Stimulated activated CD8-positive, alpha-beta memory T cell treated with anti-CD3 and anti-CD28 coated beads, Interleukin-7, amount 100 ng/mL, for 4 hours (primary cell): ENCODE results near the gene DDHD1.
"Not testable (repeated sequence)": the region's sequence is repeated elsewhere in the genome, so short reads cannot be mapped to it uniquely, and the experiment has no call there.

ENCODE experiments used
- DNase-seq, 2 donors: peaks; one replicate each; pipeline ENCODE4 v3.0.0-alpha.2; 2020; ENCODE audit warnings: low read depth in 2 of 2

The DDHD1 gene

DNA sequence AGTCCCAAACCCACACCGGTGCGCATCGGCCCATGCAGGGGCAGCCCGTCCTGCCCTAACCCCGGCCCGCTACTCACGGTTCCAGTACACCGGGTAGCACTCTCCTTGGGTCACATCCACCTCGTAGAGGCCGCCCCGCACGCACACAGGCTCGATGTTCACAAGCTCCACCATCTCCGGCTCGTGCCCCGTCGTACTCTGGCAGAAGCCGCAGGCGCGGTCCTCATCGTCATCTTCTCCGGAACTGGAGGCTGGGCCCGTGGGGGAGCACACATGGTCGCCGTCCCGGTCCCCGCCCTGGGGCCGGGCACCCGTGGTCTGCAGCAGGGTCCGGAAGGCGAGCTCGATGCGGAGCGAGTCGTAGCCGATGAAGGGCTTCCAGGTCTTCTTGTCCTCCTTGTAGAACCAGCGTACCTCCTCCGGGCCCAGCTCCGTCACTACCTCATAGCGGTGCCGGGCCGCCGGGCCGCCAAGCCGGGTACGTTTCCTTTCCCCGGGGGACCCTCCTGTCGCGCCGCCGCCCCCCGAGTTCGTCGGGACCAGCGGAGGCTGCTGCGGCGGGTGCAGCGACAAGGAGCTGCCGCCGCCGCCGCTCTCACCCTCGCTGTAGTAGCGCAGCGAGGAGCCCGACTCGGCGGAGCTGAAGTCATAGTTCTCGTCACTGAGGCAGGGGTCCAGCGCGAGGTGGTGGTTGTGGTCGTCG lies 788 bp downstream of the DDHD1 start:
- DNase-seq = peak; percentile 55 to 64

DNA sequence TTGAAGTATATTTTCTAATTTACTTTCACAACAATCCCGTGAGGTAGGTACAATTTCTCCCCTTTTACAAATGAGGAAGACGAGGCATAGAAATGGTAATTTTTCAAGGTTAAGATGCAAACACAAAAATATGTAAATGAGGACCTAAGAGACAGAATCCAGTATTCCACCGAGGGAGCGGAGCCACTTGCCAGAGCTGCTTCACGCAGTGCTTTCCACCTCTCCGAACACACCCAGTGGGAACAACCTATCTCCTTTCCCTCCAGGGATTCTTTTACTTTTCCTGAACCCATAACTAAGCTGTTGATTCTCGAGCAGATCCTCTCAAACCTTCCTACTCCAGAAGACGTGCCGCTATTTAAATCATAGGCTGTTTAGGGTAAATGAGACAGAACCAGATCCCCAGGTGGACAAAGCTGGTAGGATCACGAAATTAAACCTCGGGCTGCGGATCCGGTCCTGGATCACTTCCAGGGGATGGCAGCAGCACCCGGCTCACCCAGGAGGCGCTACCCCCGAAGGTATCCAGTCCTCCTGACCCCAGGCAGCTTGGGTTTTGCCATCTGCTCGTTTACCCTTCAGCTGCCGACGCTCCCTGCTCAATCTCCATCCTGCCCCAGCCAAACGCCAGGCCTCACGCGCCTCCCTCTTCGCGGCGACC lies 1.5 kb downstream of the DDHD1 start:
- peak; percentile 5 to 8 for DNase-seq

- no peak for DNase-seq
These were observed 3.3 kb downstream of the DDHD1 start for GRCh38 chr14:53149668-53150316.

GRCh38 chr14:53148671-53149070 lies 4.5 kb downstream of the DDHD1 start:
- no peak for DNase-seq

- no peak for DNase-seq
These were observed 5.2 kb downstream of the DDHD1 start for GRCh38 chr14:53147893-53148292.

DNA sequence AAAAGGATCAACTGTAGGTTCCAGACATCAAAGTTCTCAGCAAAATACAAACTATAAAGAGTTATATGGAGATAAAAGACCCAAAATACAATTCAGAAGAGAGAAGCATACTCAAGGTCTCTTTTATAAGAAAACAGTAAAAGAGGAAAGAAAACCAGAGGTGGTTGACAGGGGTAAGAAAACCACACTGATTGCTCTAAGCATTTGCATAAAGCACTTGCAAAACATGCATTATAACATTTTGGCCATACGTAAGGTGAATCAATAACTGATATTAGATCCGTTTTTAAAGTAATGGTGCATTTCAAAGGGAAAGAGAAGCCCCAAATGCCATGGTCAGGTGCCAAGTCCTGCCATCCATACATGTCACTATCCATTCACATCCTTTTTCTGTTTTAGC lies 5.9 kb downstream of the DDHD1 start:
- no peak for DNase-seq

DNA sequence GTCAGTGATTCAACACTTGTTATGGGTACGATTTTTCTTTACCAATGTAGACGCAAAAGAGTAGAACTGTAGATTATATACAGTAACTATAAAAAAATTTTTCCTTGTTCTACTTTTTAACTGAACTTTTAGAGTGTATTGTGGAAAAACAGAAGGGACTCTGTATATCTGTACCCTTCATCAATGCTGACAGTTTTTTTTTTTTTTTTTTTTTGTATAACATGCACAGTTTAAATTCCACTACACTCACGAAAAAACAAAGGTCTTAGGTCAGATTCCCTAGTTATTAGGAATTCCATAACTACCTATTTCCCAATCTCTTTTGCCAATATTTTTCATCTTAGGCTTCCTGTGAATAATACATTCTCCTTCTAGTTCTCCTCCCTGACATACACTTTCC lies 6.4 kb downstream of the DDHD1 start:
- no peak for DNase-seq

- DNase-seq = no peak
These were observed 8.9 kb downstream of the DDHD1 start for GRCh38 chr14:53144244-53144643.

DNA sequence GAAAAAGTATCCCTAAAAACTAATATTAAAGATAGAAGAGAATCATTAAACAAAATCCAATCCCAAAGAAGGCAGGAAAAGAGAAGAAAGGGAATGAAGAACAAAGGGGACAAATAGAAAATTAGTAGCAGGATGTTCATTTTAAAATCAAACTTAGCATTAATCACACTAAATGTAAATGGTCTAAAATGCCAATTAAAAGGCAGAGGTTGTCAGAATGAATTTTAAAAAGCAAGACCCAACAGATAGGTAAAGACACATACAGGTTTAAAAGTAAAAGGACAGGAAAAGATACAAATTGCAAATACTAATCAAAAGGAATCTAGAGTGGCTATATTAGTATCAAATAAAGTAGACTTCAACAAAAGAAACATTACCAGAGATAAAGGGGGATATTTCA lies 12.5 kb downstream of the DDHD1 start:
- DNase-seq = no peak

DNA sequence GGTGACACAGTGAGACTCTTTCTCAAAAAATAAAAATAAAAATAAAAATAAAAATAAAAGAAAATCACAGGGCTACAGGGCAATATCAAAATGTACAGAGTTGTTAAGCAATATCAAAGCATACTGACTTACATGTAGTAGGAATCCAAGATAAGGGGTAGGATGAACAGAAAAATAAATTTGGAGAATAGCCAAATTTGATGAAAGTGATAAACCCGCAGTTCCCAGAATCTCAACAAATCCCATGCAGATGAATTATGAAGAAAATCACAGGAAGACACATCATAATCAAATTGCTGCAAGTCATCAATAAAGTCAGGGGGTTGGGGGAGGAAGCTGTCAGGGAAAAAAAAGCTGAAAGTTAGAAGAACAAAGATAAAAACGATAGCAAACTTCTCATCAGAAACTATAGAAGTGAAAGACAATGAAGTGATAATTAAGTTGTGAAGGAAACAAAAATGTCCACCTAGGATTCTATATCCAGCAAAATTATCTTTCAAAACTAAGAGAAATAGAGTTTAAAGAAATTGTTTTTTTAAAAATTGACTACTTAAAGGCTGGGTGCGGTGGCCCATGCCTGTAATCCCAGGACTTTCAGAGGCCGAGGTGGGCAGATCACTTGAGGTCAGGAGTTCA lies 15.4 kb downstream of the DDHD1 start:
- no peak for DNase-seq

DNA sequence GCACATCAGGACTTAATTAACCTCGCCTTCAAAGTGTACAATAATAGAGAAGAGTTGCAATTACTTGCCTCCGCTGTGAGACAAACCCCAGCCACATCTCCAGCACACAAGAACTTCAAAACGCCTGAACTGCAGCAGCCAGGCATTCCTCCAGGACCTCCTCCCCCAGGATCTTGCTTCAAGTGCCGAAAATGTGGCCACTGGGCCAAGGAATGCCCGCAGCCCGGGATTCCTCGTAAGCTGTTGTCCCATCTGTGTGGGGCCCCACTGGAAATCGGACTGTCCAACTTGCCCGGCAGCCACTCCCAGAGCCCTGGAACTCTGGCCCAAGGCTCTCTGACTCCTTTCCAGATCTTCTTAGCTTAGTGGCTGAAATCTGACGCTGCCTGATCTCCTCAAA lies 22.6 kb downstream of the DDHD1 start:
- not testable (repeated sequence) for DNase-seq

GRCh38 chr14:53128303-53129028 lies 24.7 kb downstream of the DDHD1 start:
- DNase-seq = no peak

DNA sequence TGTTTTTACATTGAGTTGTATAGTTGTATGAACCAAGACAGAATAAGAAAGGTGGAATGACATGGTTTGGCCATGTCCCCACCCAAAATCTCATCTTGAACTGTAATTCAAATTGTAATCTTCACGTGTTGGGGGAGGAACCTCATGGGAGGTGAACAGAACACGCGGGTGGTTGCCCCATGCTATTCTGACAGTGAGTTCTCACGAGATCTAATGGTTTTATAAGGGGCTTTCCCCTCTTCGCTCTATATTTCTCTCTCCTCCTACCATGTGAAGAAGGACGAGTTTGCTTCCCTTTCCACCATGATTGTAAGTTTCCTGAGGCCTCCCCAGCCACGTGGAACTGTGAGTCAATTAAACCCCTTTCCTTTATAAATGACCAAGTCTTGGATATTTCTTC lies 25.3 kb downstream of the DDHD1 start:
- no peak for DNase-seq

- DNase-seq = no peak
These were observed 26.0 kb downstream of the DDHD1 start for GRCh38 chr14:53127151-53127550.

DNA sequence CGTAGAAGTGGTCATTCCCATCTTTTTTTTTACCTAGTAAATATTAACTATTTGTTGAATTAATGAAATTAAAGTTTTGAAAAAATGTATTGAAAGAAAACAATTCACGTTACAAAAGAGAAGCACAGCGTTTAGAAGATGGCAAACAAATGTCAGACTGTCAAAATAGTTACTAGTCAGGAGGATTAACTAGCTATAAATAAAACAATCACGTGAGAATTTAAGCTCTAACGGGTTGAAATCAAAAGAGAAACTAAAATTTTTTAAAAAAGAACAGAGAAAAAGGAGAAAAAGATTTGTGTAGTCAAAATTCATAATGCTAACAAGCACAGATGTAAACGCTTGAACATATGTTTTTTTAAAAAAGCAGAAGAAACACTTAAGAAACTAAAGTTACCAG lies 26.4 kb downstream of the DDHD1 start:
- no peak for DNase-seq

DNA sequence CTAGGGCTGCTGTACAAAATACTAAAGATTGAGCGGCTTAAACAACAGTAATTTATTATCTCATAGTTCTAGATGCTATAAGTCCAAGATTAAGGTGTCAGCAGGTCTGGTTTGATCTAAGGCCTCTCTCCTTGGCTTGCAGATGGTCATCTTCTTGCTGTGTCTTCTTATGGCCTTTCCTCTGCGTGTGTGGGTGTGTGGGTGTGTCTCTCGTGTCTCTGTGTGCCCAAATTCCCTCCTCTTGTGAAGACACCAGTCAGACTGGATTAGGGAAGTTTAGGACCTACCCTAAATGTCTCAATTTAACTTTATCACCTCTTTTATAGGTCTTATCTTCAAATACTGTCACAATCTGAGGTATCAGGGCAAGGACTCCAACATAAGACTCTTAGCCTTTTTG lies 28.3 kb downstream of the DDHD1 start:
- DNase-seq = no peak

DNA sequence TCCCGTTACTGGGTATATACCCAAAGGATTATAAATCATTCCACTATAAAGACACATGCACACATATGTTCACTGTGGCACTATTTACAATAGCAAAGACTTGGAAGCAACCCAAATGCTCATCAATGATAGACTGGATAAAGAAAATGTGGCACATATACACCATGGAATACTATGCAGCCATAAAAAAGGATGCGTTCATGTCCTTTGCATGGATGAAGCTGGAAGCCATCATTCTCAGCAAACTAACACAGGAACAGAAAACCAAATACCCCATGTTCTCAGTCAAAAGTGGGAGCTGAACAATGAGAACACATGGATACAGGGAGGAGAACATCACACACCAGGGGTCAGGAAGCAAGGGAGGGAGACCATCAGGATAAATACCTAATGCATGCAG lies 31.7 kb downstream of the DDHD1 start:
- not testable (repeated sequence) for DNase-seq

DNA sequence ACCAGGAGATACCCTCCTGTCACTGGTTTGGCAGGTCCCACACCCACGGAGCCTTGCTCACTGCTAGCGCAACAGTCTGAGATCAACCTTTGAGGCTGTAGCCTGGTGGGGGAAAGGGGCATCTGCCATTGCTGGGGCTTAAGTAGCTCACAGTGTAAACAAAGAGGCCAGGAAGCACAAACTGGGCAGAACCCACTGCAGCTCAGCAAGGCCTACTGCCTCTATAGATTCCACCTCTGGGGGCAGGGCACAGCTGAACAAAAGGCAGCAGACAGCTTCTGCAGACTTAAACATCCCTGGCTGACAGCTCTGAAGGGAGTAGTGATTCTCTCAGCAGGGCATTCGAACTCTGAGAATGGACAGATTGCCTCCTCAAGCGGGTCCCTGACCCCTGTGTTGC lies 35.6 kb downstream of the DDHD1 start:
- not testable (repeated sequence) for DNase-seq

DNA sequence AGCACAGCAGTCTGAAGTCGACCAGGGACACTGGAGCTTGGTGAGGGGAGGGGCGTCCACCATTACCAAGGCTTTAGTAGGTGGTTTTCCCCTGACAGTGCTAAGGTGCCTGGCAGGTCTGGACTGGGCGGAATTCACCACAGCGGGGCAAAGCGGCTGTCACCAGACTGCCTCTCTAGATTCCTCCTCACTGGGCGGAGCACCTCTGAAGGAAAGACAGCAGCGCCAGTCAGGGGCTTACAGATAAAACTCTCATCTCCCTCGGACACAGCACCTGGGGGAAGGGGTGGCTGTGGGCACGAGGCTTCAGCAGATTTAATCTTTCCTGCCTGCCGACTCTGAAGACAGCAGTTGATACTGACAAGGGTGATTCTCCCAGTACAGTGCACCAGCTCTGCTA lies 39.1 kb downstream of the DDHD1 start:
- DNase-seq = no peak

DNA sequence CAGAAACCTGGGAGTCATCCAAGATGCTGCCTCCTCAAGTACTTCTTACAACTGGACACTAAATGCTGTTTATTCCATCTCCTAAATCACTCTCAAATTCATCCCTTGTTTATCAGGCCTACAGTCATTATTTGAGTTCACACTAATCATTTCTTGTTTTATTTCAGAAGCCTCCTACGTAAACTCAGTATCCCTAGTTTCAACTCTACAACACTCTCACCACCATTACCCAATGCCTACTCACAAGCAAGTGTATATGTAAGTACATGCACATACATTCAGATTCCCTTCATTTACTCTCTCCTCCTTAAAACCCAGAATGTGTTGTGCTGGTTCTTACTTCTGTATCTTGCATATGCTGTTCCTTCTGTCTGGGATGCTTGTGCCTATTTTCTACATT lies 43.0 kb downstream of the DDHD1 start:
- DNase-seq = no peak

GRCh38 chr14:53109105-53110041 lies 43.8 kb downstream of the DDHD1 start:
- DNase-seq = peak; percentile 17 to 43
